Measurements from ENCODE around the gene COL8A2. TPM values are rescaled to one million over a fixed set of nuclear protein-coding genes. Genes with fewer than 3 reads are reported as not detected.
A peak's percentile ranks its signal among the peaks of the same experiment; 100 is the strongest.

The COL8A2 gene
- total RNA-seq, 4 donors from 2014 or later: 1.2 to 5.4 (median 1.7) TPM

DNA sequence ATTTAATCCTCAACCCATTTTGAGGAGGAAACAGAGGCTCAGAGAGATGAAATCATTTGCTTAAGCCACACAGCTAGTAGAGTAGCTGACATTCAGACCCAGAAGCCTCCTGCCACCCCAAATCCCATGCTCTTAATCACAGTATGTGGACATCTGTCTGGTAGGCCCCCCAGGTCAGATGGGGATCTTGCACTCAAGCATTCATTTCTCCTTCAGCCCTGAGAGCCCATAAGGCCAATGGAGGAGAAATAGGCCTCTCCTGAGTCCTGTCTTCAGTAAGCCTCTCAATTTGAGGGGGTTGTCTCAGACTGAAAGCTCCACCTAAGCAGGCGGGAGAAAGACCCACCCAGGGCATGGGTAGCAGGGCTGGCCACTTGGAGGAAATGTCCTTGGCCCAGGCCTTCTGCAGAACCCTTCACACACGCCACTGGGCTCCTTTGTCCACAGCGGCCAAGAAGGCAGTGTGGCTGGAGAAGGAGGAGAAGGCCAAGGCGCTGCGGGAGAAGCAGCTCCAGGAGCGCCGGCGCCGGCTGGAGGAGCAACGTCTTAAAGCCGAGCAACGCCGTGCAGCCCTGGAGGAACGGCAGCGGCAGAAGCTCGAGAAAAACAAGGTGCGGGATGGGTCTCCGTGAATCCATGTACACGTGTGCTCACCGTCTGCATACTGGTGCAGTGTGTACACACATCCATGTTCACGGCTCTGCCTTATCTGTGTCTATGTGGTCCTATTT is 47.2 kb upstream of the COL8A2 start:
- Histone ChIP-seq H3K36me3 (peaks cover 0 to 40% (median 16%) of the 10 kb centered on the region in 4 donors), H3K27ac (no peak overlapping the region), H3K9me3 (no peaks in the 10 kb centered on the region), H3K27me3 (no peaks in the 10 kb centered on the region), H3K4me1 (peaks cover 0 to 24% (median 19%) of the 10 kb centered on the region in 4 donors), H3K4me3 (no peak overlapping the region)
- intact Hi-C loops (cut with DNase I; ENCODE audit: low total_unique reads) (no loop called here), in situ Hi-C loops (cut with MboI; ENCODE audit: low pct_ligation_motif_present in 1 of 4, low pct_unique_long_range_greater_than_20kb in 1 of 4, low sequenced_read_pairs in 3 of 4) (no loop called here)
- DNase-seq: no peak
- 93 to 94% methylated on average over 10 to 16 of the region's 21 CpGs for WGBS, 2 donors (ENCODE audit: low coverage in 1 of 2)
- TF ChIP-seq POLR2AphosphoS5 (IDR thresholded peaks at IDR 0.05) (no peak), POLR2A (IDR thresholded peaks at IDR 0.05) (no peak), EP300 (IDR thresholded peaks at IDR 0.05; ENCODE audit: low read depth) (no peak)
- TF ChIP-seq, protein P1, sequence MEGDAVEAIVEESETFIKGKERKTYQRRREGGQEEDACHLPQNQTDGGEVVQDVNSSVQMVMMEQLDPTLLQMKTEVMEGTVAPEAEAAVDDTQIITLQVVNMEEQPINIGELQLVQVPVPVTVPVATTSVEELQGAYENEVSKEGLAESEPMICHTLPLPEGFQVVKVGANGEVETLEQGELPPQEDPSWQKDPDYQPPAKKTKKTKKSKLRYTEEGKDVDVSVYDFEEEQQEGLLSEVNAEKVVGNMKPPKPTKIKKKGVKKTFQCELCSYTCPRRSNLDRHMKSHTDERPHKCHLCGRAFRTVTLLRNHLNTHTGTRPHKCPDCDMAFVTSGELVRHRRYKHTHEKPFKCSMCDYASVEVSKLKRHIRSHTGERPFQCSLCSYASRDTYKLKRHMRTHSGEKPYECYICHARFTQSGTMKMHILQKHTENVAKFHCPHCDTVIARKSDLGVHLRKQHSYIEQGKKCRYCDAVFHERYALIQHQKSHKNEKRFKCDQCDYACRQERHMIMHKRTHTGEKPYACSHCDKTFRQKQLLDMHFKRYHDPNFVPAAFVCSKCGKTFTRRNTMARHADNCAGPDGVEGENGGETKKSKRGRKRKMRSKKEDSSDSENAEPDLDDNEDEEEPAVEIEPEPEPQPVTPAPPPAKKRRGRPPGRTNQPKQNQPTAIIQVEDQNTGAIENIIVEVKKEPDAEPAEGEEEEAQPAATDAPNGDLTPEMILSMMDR (IDR thresholded peaks at IDR 0.05): no peak

DNA sequence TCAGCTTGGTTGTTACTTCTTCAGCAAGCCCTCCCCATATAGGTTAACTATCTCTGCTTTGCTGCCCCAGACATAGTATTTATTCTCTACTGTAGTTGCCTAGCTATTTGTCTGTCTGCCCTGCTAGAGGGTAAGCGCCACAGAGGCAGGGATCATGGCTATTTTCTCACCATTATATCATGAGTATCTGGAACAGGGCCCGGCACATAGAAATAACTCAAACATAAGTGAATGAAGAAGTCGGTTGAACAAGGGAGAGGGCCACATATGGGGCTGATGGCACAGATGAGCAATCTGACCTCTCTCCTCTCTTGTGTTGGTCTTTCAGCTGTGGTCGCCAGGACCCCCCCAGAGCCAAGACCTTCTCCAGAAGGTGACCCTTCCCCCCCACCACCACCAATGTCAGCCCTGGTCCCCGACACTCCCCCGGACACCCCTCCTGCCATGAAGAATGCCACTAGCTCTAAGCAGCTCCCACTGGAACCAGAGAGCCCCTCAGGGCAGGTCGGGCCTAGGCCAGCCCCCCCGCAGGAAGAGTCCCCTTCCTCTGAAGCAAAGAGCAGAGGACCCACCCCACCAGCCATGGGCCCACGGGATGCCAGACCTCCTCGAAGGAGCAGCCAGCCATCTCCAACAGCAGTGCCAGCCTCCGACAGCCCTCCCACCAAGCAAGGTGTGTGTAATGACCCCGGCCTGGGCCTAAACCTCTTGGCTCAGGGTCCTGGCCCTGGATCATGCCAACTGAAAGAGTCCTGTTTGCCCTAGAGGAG is 45.8 kb upstream of the COL8A2 start:
- TF ChIP-seq POLR2A (IDR thresholded peaks at IDR 0.05) (no peak), POLR2AphosphoS5 (IDR thresholded peaks at IDR 0.05) (no peak), EP300 (IDR thresholded peaks at IDR 0.05; ENCODE audit: low read depth) (no peak)
- TF ChIP-seq, protein P1 (IDR thresholded peaks at IDR 0.05): no peak
- in situ Hi-C loops (cut with MboI; ENCODE audit: low pct_ligation_motif_present in 1 of 4, low pct_unique_long_range_greater_than_20kb in 1 of 4, low sequenced_read_pairs in 3 of 4) (no loop called here), intact Hi-C loops (cut with DNase I; ENCODE audit: low total_unique reads) (no loop called here)
- 83 to 89% methylated on average over 2 to 12 of the region's 12 CpGs for WGBS, 2 donors (ENCODE audit: low coverage in 1 of 2)
- Histone ChIP-seq H3K9me3 (no peaks in the 10 kb centered on the region), H3K27ac (peak overlapping the region in 1 of 4 donors; percentile 9), H3K4me3 (no peak overlapping the region), H3K27me3 (no peaks in the 10 kb centered on the region), H3K36me3 (peaks cover 0 to 31% (median 10%) of the 10 kb centered on the region in 4 donors), H3K4me1 (peaks cover 3 to 30% (median 21%) of the 10 kb centered on the region in 4 donors)
- no peak for DNase-seq

DNA sequence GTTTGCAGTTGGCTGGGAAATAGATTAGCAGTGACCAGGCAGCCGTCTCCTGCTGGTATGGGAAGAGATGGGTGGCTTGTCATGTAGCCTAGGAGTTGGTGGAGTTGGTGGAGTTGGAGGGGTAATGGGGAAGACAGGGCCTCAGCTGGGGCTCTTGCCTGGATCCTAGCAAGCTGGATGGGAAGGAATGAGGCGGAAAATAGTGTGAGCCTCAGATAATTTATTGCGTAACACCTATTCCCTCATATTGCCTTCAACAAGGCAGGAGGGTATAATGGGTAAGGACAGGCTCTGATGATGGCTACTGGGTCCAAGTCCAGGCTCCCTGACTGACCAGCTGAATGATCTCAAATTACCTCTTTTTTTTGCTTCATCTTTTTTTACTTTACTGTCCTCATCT is 43.5 kb upstream of the COL8A2 start:
- Histone ChIP-seq H3K9me3 (no peaks in the 10 kb centered on the region), H3K27me3 (no peaks in the 10 kb centered on the region), H3K27ac (peak overlapping the region in 1 of 4 donors; percentile 22), H3K36me3 (peaks cover 0 to 25% (median 7%) of the 10 kb centered on the region in 4 donors), H3K4me1 (peaks cover 0 to 22% (median 11%) of the 10 kb centered on the region in 4 donors), H3K4me3 (no peak overlapping the region)
- no peak for DNase-seq
- intact Hi-C loops (cut with DNase I; ENCODE audit: low total_unique reads): no loop called here
- WGBS, 2 donors (ENCODE audit: low coverage in 1 of 2): 86 to 100% methylated on average over 3 of the region's 3 CpGs
- TF ChIP-seq EP300 (IDR thresholded peaks at IDR 0.05; ENCODE audit: low read depth): no peak
- no peak for TF ChIP-seq POLR2AphosphoS5 (IDR thresholded peaks at IDR 0.05)
- TF ChIP-seq, protein P1 (IDR thresholded peaks at IDR 0.05): no peak
- in situ Hi-C loops (cut with MboI; ENCODE audit: low pct_ligation_motif_present in 1 of 4, low pct_unique_long_range_greater_than_20kb in 1 of 4, low sequenced_read_pairs in 3 of 4): no loop called here
